HG02884 (cell line): ENCODE measurements around the gene DTNBP1.
"Not testable (repeated sequence)": the region's sequence is repeated elsewhere in the genome, so short reads cannot be mapped to it uniquely, and the experiment has no call there.

Experiments used
- ATAC-seq: cut with Tn5 transposase; IDR thresholded peaks from one replicate; pipeline ENCODE4 v1.9.1; 2021; ENCODE audit warnings: mild to moderate bottlenecking, moderate library complexity; ENCODE audit not compliant: unreplicated experiment

The DTNBP1 gene

DNA sequence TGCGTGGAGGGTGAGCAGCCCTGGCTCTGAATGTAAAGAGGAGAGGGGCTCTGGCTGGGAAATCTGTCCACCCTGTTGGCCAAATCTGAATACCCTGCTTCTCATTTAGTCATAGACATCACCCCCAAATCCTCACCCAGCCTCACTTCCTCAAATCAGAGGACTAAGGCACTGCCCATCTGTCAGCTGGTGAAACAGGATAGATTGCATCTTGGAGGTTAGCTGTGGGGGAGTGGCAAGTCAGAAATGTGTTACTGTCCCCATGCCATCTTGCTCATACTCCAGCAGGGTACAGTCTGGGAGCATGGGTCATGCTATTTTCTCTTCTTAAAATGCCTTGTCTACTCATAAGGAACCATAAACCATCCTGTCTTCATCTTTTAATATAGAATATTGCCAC, 9.5 kb upstream of the DTNBP1 start:
- ATAC-seq: no peak

DNA sequence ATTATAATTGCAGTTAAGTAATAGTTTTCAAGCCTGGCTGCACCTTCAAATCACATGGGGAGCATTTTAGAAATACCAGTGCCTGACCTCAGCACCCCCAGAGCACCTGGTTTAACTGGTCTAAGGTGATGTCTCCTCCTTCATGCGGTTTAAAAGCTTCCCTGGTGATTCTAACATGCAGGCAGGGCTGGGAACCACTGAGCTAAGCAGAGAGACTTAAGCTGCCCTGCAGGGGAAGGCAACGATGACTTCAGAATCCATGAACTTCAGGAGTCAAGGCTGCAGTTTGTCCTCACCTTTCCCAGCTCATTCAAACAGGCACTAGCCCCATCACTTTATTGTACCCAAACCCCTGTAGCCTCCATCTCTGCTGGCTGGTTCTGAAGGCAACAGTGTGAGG, 6.1 kb upstream of the DTNBP1 start:
- no peak for ATAC-seq

DNA sequence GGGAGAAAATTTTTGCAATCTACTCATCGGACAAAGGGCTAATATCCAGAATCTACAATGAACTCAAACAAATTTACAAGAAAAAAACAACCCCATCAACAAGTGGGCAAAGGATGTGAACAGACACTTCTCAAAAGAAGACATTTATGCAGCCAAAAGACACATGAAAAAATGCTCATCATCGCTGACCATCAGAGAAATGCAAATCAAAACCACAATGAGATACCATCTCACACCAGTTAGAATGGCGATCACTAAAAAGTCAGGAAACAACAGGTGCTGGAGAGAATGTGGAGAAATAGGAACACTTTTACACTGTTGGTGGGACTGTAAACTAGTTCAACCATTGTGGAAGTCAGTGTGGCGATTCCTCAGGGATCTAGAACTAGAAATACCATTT, 4.1 kb upstream of the DTNBP1 start:
- not testable (repeated sequence) for ATAC-seq

DNA sequence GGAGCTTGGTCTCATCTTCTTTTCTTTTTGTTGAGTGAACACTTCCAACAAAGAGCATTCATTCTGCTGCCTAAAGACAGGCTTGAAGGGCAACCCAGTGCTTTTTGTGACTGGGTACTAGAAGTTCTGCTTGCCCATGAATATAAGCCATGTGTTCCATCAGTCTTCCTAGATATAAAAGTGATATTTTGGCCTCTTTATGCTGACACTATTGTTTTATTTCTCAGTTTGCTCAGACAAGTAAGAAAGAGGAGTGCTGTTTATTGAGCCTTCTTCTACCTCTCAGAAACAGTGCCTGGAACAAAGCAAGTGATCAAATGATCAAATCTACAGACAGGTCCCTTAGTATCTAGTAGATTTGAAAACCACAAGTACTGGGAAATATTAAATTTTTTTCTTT, 2.4 kb upstream of the DTNBP1 start:
- ATAC-seq: no peak

DNA sequence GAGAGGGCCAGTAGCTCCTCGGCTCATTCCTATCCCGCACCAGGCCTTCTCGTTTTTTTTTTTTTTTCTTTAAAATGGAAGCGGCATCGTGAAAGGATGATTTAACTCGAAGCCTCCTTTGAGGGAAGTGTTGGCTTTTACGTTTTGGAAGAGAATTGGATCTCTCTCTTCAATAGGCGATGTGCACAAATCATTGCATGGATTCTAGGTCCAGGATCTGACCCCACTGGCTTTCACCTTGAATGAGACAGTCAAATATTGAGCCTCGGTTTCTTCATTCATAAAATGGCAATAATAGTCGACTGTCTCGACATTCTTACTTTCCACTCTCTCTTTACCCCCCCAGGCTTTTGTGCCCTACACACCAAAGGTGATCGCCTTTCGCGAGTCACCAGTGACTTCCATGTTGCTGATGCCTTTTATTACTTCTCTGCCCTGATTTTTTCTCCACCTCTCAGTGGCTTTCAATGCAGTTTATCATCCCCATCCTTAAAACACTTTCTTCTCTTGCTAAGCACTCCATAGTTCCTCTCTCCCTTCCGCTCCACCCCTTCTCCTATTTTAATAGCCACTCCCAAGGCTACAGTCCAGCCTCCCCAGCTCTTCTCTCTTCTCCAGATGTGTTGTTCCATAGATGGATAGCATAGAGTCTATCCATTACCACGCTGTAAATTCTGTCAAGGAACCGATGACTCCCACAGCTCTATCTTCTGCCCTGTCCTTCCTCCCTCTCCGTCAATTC, 473 bp upstream of the DTNBP1 start:
- ATAC-seq: no peak

DNA sequence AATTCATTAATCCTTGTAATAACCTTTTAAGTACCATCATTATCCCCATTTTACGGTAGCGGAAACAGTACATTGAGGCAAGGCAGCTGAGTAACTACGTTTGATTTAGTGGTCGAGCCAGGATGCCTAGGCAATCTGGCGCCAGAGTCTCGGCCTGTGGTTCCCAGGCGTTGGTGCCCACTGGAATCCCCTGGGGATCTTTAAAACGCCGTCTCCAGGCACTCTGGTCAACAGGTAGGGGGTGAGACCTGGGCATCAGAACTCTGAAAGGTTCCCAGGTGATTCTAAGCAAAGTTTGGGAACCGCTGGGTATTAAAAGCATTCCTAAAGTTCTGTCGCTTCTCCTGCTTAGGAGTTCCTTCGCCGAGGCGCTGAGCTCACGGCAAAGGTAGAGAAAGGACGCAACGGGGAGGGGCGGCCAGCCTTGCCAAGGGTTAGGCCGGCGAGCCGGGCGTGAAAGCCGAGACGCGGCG, 939 bp downstream of the DTNBP1 start:
- no peak for ATAC-seq

DNA sequence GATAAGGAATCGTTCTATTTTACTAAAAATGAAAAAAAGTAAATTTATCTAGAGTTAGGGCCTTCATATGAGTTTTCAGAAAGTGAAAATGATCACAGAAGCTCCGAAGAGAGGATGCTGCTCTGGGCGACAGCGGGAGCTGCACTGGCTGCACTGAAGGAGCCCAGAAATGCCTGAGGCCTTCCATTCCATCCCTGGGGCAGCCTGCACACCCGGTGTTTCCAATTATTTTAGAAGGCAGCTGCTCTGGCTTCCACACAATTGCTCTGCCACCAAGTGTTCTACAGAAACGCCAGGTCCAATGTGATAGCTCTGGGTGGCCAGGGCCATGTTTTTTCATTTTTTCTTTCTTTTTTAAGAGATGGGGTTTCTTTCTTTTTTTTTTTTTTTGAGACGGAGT, 3.6 kb downstream of the DTNBP1 start:
- no peak for ATAC-seq

DNA sequence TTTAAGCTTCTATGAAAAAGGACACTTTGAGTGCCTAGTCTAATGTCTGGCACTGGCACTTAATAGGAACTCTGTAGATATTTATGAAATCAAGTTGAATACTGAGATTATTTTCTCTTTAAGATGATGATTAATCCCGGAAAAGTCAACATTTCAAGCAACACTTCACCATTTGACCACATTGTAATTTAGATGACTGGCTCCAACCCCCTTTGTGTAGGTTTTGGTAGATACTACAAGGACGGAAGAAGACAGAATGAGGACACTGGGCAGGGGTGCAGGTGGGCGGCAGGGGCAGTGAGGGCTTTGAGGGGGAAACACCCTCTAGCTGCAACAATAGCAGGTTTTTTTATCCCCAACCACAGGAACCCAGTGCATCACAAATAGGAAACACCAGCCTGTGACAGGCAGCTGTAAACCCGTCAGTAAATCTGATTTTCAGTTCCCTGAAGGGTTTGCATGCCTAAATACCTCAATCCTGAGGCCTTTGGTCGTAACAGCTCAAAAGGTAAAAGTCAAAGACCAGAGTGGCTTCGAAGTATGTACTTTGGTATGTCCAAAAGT, 4.6 kb downstream of the DTNBP1 start:
- ATAC-seq: peak; percentile 30

DNA sequence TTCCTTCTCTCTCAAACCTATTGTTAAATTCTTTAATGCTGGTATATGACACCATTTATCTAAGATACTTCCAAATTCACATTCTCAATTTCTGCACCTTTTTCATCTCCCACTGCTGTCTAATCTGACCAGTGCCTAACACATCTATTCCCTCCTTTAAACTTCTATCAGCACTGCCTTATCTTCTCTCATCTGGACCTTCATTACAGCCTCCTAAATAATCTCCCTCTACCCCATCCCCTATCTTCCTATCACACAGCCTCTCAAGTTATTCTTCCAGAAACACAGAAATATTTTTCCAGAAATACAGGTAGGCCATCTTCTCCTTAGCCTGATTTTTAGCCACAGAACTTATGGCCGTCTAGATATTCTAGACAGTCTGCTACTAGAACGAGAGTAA, 5.5 kb downstream of the DTNBP1 start:
- ATAC-seq: no peak

DNA sequence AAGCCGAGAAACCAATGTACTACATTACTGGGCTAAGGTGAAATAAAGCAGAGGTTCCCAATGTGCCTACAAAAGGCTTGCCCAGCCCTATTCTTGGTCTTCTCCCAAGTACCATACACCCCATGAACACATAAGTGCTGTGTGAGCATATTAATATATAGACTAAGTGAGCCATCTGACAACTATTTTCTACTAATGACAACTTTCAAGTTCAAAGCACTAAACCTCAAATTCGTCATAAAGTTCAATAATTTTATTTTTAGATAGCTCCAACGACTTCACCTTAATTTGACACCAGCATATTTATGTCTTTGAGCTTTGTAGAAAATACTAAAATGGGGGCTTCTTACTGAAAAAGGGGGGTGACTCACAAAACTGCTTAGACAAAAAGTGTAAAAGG, 6.7 kb downstream of the DTNBP1 start:
- ATAC-seq: no peak

DNA sequence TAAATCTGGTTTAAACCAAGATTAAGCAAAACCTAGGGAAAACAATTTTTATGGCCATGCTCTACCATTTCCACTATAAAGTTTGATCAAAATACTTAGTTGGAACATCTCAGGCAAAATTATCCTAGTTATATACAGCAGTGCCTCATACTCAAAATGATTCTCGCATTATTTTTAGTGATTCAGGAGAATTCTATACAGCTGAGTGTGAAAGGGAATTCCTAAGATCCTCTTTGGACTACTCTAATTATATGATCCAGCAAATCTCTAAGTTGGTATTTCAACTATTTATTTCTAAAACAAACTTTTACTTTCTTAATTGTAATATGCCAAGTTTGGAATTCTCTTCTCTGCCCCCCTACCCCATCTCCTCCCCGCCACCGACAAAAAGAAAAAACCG, 8.6 kb downstream of the DTNBP1 start:
- no peak for ATAC-seq

DNA sequence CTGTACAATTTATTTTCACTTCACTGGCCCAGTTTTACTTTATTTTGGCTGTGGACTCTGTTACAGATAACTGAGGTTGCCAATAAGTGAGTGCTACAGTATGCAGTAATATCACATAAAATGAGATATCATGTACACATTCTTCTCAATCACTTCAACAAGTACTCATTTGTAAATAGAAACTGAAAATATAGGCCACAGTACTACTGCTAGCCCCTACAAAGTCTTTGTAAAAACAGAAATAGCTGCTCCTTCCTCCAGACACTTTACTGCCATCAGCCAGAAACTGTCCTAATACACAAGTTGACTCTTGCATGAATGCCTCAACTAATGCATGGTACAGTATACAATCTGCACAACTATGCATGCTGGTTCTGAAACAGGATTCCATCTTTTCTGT, 9.2 kb downstream of the DTNBP1 start:
- peak; percentile 54 for ATAC-seq

DNA sequence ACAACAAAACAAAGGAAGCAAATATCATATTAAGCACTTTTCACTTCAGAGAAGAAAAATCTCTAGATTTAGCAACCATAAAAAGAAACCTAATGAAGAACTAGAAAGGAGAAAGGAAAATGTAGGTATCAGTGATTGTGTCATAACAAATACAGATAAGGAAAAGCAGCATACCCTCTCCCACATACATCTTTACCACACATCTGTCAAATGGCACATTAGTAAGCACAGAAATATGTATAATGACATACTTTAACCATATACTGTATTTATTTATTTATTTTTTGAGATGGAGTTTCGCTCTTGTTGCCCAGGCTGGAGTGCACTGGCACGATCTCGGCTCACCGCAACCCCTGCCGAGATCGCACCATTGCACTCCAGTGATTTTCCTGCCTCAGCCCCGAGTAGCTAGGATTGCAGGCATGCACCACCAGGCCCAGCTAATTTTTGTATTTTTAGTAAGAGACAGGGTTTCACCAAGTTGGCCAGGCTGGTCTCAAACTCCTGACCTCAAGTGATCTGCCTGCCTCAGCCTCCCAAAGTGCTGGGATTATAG, 12.7 kb downstream of the DTNBP1 start:
- not testable (repeated sequence) for ATAC-seq

DNA sequence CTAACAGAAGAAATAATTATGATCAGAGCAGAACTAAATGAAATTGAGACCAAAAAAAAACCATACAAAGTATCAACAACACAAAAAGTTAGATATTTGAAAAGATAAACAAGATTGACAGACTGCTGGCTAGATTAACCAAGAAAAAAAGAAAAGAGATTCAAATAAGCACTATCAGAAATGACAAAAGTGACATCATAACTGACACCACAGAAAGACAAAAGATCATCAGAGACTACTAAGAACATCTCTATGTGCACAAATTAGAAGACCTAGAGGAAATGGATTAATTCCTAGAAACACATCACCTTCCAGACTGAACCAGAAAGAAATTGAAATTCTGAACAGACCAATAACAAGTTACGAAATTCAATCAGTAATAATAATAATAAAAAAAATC, 17.9 kb downstream of the DTNBP1 start:
- no peak for ATAC-seq

DNA sequence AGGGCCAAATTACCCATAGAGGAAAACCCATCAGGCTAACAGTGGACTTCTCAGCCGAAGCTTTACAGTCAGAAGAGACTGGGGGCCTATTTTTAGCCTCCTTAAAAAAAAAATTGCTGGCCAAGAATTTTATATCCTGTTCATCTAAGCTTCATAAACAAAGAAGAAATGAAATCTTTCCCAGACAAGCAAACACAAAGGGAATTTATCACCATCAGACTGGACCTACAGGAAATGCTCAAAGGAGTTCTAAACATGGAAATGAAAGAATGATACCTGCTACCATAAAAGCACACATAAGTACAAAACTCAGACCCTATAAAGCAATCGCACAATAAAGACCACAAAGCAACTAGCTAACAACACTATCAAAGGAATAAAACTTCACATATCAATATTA, 19.3 kb downstream of the DTNBP1 start:
- ATAC-seq: no peak

DNA sequence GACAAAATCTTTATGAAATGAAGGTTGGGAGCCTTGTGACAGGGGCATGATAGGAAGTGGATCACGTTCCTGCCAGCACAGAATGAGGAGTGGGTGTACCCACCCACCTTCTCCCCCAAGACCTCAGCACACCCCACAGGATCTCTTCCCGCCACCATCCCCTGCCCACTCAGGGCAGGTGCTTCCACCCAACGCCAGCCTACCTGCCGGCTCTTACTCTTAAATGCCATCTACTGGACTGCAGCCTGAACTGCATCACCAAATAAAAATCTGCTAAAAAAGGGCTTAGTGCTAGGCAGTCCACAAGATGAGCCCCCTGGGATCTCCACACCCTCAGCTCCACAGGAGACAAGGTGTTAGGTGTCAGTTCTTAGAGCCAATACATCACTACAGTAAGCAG, 20.6 kb downstream of the DTNBP1 start:
- no peak for ATAC-seq

DNA sequence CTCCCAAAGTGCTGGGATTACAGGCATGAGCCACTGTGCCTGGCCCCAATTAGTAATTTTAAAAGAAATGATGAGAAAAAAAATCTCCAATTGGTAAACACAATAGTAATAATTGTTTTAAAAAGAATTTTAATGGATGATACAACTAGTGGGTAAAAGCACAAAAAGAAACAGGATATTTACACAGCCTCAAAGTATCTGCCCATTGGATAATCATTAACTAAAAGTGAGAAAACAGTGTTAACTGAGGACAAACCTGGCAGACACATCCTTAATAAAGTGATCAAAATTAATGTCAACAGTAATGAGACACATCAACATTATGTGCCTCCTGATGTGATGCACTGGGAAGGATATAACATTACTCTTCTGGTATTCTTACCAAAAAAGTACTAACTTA, 24.5 kb downstream of the DTNBP1 start:
- no peak for ATAC-seq

DNA sequence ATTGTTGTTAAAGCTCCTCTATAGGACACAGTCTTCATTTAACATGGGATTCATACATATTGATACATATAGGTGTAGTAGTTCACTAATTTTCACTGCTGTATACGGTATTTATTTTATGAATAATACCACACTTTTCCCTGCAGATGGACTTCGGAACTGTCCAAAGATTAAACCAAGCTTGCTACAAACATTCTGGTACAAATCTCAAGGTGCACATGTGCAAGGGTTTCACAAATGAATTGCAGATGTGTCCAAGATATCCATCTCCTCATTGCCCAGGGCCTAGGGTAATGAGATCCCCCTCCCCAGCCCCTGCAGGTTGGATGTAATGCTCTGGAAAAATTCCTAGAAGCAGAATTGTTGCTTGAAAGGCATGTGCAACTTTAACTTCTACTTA, 31.4 kb downstream of the DTNBP1 start:
- no peak for ATAC-seq

DNA sequence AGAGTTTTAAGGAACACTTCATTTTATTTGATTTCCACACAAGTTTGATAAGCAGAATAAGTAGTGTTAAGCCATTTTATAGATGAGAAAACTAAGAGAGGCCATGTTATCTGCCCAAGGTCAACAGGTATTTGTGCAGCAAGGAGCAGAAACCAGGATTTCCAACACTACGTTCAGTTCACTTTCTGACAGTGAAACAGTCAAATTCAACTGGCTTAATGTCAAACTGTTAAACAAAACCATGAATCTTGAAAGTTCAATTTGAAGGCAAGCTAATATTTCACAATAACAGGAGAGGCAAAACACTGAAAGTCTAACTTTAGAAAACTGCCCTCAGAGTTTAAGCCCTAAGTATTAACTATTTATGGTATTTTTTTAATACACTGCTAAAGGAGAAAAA, 32.6 kb downstream of the DTNBP1 start:
- ATAC-seq: no peak

DNA sequence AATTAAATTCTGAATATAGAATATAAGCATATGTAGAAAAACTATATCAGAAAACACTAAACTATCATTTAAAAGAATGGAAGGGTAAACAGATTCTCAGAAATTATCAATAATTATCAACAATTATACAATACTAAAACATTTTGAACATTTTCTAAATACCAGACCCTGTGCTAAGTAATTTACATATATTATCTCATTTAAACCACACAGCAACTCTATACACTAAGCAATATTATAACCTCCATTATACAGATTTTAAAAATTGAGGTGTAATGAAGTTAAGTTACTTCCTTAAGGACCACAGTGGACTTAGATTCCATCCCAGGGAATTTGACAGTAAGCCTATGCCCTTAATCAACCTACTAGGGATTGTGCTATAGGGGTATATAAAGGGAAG, 33.3 kb downstream of the DTNBP1 start:
- no peak for ATAC-seq

DNA sequence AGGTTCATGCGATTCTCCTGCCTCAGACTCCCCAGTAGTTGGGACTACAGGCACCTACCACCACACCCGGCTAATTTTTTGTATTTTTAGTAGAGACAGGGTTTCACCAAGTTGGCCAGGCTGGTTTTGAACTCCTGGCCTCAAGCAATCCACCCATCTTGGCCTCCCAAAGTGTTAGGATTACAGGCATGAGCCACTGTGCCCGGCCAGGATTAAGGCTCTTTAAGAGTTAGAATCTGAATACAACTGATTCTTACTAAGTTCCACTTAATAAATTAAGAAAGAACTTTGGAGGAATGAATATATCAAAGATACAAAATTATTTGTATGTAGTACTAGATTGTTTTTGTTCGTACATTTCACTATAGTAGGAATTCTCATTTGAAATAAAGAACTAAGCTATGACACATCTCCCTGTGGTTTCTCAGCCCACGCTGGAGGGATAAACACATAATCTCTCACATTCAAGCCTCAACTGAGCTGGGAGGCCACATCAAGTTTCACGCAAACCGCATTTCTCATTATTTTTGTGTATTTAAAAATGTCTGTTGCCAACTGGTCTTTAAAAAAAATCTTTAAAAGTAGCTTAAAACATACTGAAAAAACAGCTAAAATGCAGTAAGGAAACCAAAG, 34.2 kb downstream of the DTNBP1 start:
- no peak for ATAC-seq

DNA sequence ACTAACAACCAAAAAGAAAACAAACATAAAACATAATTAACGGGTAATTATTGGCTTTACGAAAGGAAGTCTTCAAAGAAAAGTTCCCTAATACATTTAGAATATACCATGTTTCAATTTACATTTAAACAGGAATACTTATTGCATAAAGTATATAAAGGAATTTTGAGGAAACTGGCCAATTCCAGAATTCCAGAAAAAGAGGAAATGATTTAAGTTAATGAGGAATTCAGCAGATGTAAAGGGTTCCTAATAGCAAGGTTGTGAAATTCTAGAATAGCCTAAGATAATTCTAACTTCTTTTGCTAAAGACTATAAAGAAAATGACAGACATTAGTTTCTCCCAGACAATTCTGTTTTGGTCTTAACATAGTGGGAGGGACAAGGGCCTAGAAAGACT, 35.0 kb downstream of the DTNBP1 start:
- no peak for ATAC-seq
